ENCODE results near the gene NCAPG2.

GRCh38 chr7:158733220-158733519 lies 28.6 kb upstream of the NCAPG2 start:
- TF ChIP-seq CTCF (IDR thresholded peaks at IDR 0.05; ENCODE audit: poor library complexity, severe bottlenecking) (no peak), RAD21 (conservative IDR thresholded peaks at IDR 0.05) (no peak), POLR2AphosphoS5 (IDR thresholded peaks at IDR 0.05) (no peak), TAF1 (IDR thresholded peaks at IDR 0.05; ENCODE audit: low read depth) (no peak)
